HEK293T (cell line): ENCODE measurements around the gene PLA2G12B.

Experiments used
- ARNT ChIP-seq: fragments of 450-650 bp; IDR thresholded peaks from 2 replicates; pipeline ENCODE4 v1.6.1; 2017; ENCODE audit warnings: mild to moderate bottlenecking
- BHLHE40 ChIP-seq: fragments of 450-650 bp; IDR thresholded peaks from 2 replicates; pipeline ENCODE4 v1.6.1; 2016; ENCODE audit warnings: mild to moderate bottlenecking, moderate library complexity, borderline replicate concordance
- ELF4 ChIP-seq: fragments of 450-650 bp; IDR thresholded peaks from 2 replicates; pipeline ENCODE4 v1.6.1; 2017; ENCODE audit warnings: antibody characterized with exemption
- FOXA1 ChIP-seq: fragments of 450-650 bp; IDR thresholded peaks from 2 replicates; pipeline ENCODE4 v1.6.1; 2016; ENCODE audit warnings: mild to moderate bottlenecking
- FOXK2 ChIP-seq: fragments of 450-650 bp; IDR thresholded peaks from 2 replicates; pipeline ENCODE4 v1.6.1; 2016; ENCODE audit warnings: mild to moderate bottlenecking
- FOXM1 ChIP-seq: fragments of 450-650 bp; IDR thresholded peaks from 2 replicates; pipeline ENCODE4 v1.6.1; 2017; ENCODE audit warnings: mild to moderate bottlenecking, borderline replicate concordance
- HDGF ChIP-seq: fragments of 450-650 bp; IDR thresholded peaks from 2 replicates; pipeline ENCODE4 v1.6.1; 2017; ENCODE audit warnings: antibody characterized with exemption, borderline replicate concordance
- NFRKB ChIP-seq: fragments of 450-650 bp; IDR thresholded peaks from 2 replicates; pipeline ENCODE4 v1.6.1; 2016; ENCODE audit warnings: mild to moderate bottlenecking, moderate library complexity
- SP1 ChIP-seq: fragments of 450-650 bp; IDR thresholded peaks from 2 replicates; pipeline ENCODE4 v1.6.1; 2017
- SUZ12 ChIP-seq: fragments of 450-650 bp; IDR thresholded peaks from 2 replicates; pipeline ENCODE4 v1.6.1; 2016; ENCODE audit warnings: mild to moderate bottlenecking
- ZNF384 ChIP-seq: fragments of 450-650 bp; IDR thresholded peaks from 2 replicates; pipeline ENCODE4 v1.6.1; 2016
- TF ChIP-seq, protein P1 (sequence below): fragments of 450-650 bp; IDR thresholded peaks from 2 replicates; pipeline ENCODE4 v1.6.1; 2016

GRCh38 chr10:72981882-72982529, 27.4 kb upstream of the PLA2G12B start:
- TF ChIP-seq NFRKB (no peak), ELF4 (no peak), FOXM1 (no peak), SP1 (no peak), FOXA1 (no peak), SUZ12 (no peak), HDGF (no peak), ARNT (no peak), BHLHE40 (no peak), ZNF384 (no peak), FOXK2 (no peak)
- TF ChIP-seq, protein P1, sequence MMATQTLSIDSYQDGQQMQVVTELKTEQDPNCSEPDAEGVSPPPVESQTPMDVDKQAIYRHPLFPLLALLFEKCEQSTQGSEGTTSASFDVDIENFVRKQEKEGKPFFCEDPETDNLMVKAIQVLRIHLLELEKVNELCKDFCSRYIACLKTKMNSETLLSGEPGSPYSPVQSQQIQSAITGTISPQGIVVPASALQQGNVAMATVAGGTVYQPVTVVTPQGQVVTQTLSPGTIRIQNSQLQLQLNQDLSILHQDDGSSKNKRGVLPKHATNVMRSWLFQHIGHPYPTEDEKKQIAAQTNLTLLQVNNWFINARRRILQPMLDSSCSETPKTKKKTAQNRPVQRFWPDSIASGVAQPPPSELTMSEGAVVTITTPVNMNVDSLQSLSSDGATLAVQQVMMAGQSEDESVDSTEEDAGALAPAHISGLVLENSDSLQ, result no peak
